MCF 10A (cell line): Measurements from ENCODE around the gene DEPP1. TPM values are rescaled to one million over a fixed set of nuclear protein-coding genes. Genes with fewer than 3 reads are reported as not detected.

Source experiments
- BruUV-seq: library from RNA; stranded (reverse); fragments of 400-500 nt; replicated peaks from 2 replicates; lab custom pipeline; 2021; lab: Mats Ljungman, UMichigan
- CTCF ChIA-PET: fragments of 300-600 bp; sonication (Branson Sonifier 250); formaldehyde crosslinking; extraction: SDS; loops from one replicate; lab custom pipeline; 2021; ENCODE audit warnings: antibody characterized with exemption, inconsistent platforms; lab: Yijun Ruan, JAX
- POLR2A ChIA-PET: fragments of 300-600, 350-650 bp; sonication (Branson Sonifier 250); formaldehyde crosslinking; extraction: SDS; loops from one replicate; lab custom pipeline; 2020; ENCODE audit warnings: antibody characterized with exemption, inconsistent platforms; lab: Yijun Ruan, JAX
- DNase-seq: peaks from one replicate; pipeline ENCODE4 v3.0.0-alpha.2; 2018; ENCODE audit not compliant: unreplicated experiment
- H3K27ac Mint-ChIP-seq: one replicate; pipeline ENCODE4 v1.8.0; 2022; ENCODE audit warnings: mild to moderate bottlenecking, low read depth, mixed read lengths; ENCODE audit not compliant: unreplicated experiment
- H3K27me3 Mint-ChIP-seq: one replicate; pipeline ENCODE4 v1.8.0; 2022; ENCODE audit warnings: mixed read lengths; ENCODE audit not compliant: insufficient read depth, unreplicated experiment
- H3K36me3 Mint-ChIP-seq: one replicate; pipeline ENCODE4 v1.8.0; 2022; ENCODE audit warnings: mild to moderate bottlenecking, moderate library complexity, mixed read lengths; ENCODE audit not compliant: insufficient read depth, unreplicated experiment
- H3K4me1 Mint-ChIP-seq: one replicate; pipeline ENCODE4 v1.8.0; 2022; ENCODE audit warnings: mixed read lengths; ENCODE audit not compliant: insufficient read depth, unreplicated experiment
- H3K4me3 Mint-ChIP-seq: one replicate; pipeline ENCODE4 v1.8.0; 2022; ENCODE audit warnings: mild to moderate bottlenecking, moderate library complexity, mixed read lengths; ENCODE audit not compliant: unreplicated experiment
- H3K9me3 Mint-ChIP-seq: one replicate; pipeline ENCODE4 v1.8.0; 2022; ENCODE audit warnings: mixed read lengths; ENCODE audit not compliant: unreplicated experiment
- CTCF ChIP-seq: fragments of 200-600 bp; IDR thresholded peaks from one replicate; pipeline ENCODE4 v1.8.0; 2022; ENCODE audit warnings: antibody characterized with exemption, mild to moderate bottlenecking; ENCODE audit not compliant: unreplicated experiment
- intact Hi-C: fragments of 100-400 bp; cut with micrococcal nuclease; formaldehyde crosslinking; loops from 2 replicates; pipeline ENCODE4 v1.14.1; 2022
- total RNA-seq: library from RNA; stranded (reverse); gene quantifications from 2 replicates; pipeline ENCODE4 v1.2.3, GENCODE V29; 2022

Gene DEPP1
- total RNA-seq, 1 experiment from 2014 or later: 0.84 TPM

- POLR2A ChIA-PET: no interaction called here
- H3K4me1 Mint-ChIP-seq: peaks cover 14% of the 10 kb centered on the region
- no peak overlapping the region for H3K4me3 Mint-ChIP-seq
- H3K36me3 Mint-ChIP-seq: no peaks in the 10 kb centered on the region
- BruUV-seq: no TSS peak
- no peaks in the 10 kb centered on the region for H3K27me3 Mint-ChIP-seq
- no peak overlapping the region for H3K27ac Mint-ChIP-seq
- DNase-seq: no peak
- CTCF ChIA-PET: interaction anchor here (0.6 to 1.1 kb wide), 3 partner anchors 9 to 240 kb away, joined by 3 to 4 read pairs (median 4); no protein-coding TSS in a partner anchor
- intact Hi-C loops: no loop called here
- no peak for TF ChIP-seq CTCF
- H3K9me3 Mint-ChIP-seq: no peaks in the 10 kb centered on the region
Measured at GRCh38 chr10:44992070-44992731, 13.6 kb upstream of the DEPP1 start.

- no peaks in the 10 kb centered on the region for H3K9me3 Mint-ChIP-seq
- H3K27ac Mint-ChIP-seq: no peak overlapping the region
- no peak for DNase-seq
- ChIA-PET CTCF (interaction anchor here (0.6 to 1.0 kb wide), 2 partner anchors 10 to 240 kb away, joined by 3 to 4 read pairs; no protein-coding TSS in a partner anchor), POLR2A (no interaction called here)
- no peaks in the 10 kb centered on the region for H3K36me3 Mint-ChIP-seq
- peaks cover 14% of the 10 kb centered on the region for H3K4me1 Mint-ChIP-seq
- no peak for TF ChIP-seq CTCF
- intact Hi-C loops: no loop called here
- H3K4me3 Mint-ChIP-seq: no peak overlapping the region
- no TSS peak for BruUV-seq
- H3K27me3 Mint-ChIP-seq: no peaks in the 10 kb centered on the region
Measured at GRCh38 chr10:44991571-44991970, 13.0 kb upstream of the DEPP1 start.

- H3K4me3 Mint-ChIP-seq: no peak overlapping the region
- no peaks in the 10 kb centered on the region for H3K27me3 Mint-ChIP-seq
- intact Hi-C loops: no loop called here
- no peaks in the 10 kb centered on the region for H3K36me3 Mint-ChIP-seq
- no peak overlapping the region for H3K27ac Mint-ChIP-seq
- CTCF ChIA-PET: interaction anchor here (0.5 kb wide), 1 partner anchor 1265 kb away, joined by 3 read pairs; no protein-coding TSS in a partner anchor
- no peaks in the 10 kb centered on the region for H3K9me3 Mint-ChIP-seq
- H3K4me1 Mint-ChIP-seq: peaks cover 14% of the 10 kb centered on the region
- POLR2A ChIA-PET: no interaction called here
- no peak for TF ChIP-seq CTCF
- no peak for DNase-seq
- BruUV-seq: no TSS peak
Measured at GRCh38 chr10:44990965-44991364, 12.4 kb upstream of the DEPP1 start.

- CTCF ChIA-PET: interaction anchor here (0.5 kb wide), 1 partner anchor 1266 kb away, joined by 3 read pairs; no protein-coding TSS in a partner anchor
- Mint-ChIP-seq H3K4me3 (no peak overlapping the region), H3K27ac (no peak overlapping the region), H3K36me3 (no peaks in the 10 kb centered on the region), H3K9me3 (no peaks in the 10 kb centered on the region), H3K27me3 (no peaks in the 10 kb centered on the region), H3K4me1 (peaks cover 14% of the 10 kb centered on the region)
- intact Hi-C loops: no loop called here
- no TSS peak for BruUV-seq
- no peak for DNase-seq
- POLR2A ChIA-PET: no interaction called here
- no peak for TF ChIP-seq CTCF
Measured at GRCh38 chr10:44990302-44990655, 11.7 kb upstream of the DEPP1 start.
